ENCODE data around the gene SLC28A1.
"Not testable (repeated sequence)": the region's sequence is repeated elsewhere in the genome, so short reads cannot be mapped to it uniquely, and the experiment has no call there.

The SLC28A1 gene

GRCh38 chr15:84862214-84862975 is 22.1 kb upstream of the SLC28A1 start:
- no peak for DNase-seq

DNA sequence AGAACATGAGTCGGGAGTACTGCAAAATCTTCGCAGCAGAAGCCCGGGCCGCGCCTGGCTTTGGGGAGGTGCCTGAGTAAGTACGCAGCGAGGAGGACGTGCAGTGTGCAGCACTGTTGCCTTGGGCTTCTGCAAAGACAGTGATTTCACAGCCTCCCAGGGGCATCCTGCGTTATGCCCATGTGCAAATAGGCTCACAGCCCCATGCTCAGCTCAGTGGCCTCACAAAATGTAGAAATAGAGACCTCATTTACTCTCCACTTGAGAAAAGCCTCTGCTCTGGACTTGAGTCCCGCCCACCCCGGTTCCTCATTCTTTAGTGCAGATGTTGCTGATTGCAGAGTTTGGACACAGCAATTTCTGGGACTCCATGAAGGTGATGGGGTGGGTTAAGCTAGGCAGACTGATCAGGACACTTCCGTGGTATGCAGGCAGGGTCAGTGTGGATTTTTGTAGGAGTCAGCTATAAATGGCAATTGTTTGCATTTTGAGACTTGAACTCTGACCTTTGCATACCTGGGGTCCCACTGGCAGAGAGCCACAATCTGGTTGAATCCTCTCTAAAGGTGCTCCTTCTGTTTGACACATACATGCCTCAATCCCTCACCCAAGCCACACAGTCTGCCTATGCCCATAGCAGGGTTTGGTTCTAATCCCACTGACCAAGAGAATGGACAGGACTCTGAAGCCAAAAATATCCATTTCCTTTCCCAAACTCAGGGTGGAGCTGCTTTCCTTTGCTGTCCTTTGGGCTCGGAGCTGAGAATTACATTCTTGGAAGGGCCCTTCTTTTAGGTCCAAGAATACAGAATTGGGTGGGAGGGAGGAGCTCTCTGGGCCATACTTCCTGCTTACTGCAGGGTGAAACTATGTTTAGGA is 20.7 kb upstream of the SLC28A1 start:
- DNase-seq: no peak

DNA sequence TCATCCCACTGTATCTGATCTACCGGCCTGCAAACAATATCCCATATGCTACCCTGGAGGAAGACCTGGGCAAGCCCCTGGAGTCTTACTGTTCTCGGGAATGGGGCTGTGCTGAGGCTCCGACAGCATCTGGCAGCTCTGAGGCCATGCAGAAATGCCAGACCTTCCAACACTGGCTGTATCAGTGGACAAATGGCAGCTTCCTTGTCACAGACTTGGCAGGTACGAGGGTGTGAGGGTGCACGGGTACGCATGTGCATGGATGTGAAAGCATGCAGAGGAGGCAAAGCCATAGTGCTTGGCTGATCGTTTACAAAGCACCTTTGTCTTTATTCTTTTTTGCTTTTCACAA is 20.0 kb upstream of the SLC28A1 start:
- no peak for DNase-seq

DNA sequence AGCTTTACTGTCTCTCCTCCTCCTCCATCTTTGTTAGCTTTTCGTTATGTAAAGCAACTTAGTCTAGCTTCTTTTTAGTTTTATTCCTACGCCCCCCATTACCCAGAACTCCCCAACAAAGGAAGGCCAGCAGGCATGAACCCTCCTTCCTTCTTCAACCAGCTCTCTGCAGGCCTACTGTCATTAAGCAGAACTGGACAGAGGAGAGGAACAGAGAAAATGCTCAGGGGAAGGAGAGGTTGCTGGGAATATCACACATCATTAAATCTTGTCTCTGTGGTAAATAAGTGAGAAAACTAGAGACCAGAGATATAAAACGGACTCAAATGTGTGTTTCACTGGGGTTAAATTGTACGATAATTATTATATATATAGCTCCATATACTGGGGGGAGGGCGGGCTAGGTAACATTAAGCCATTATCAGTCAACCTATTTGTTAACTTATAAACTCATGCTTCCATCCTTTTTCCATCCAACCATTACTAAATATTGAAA is 19.3 kb upstream of the SLC28A1 start:
- DNase-seq: no peak

DNA sequence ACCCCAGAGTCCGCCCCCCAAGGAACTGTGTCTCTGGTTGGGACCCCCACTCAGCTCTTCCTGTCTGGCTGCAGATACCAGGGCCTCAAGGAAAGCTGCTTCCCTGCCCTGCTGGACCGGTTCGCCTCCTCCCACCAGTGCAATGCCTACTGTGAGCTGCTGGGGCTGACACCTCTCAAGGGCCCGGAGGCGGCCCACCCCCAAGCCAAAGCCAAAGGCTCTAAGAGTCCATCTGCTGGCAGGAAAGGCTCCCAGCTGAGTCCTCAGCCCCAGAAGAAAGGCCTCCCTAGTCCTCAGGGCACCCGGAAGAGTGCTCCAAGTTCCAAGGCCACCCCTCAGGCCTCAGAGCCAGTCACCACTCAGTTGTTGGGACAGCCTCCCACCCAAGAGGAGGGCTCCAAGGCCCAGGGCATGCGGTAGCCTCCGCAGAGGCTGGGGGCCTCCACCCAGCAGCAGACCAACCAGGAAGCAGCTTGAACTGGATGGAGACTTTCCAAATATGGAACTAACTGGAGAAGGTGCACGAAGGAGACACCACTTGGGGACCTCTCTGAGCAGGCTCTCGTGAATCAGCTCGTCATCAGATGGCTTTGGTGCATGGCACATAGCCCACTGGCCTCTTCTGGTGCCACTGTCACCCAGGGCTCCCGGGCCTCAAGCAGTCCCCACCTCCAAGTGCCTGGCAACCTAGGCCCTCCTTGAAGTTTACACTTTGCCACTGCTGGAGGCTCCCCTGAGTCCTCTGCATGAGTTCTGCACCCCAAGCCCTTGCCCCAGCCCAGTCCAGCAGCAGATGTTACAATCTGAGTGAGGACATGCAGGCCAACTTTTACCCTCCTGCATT is 16.2 kb upstream of the SLC28A1 start:
- no peak for DNase-seq

DNA sequence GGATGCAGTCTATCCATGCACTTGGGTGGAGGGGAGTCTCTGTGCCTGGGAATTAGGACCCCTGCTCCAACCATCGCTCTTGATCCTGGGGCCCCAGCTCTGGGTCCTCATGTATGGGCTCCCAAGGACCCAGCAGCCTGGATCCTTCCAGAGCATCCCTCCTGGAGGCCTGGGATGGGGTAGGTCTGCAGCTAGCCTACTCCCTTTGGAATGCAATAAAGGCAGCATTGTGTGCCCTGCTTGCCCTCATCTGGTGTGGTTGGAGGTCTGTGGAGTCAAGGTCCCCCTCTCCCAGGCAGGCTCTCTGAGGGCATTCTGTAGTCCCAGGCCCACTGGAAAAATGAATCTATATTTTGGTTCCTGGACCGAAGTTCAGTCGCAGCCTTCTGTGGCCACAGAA is 15.0 kb upstream of the SLC28A1 start:
- no peak for DNase-seq

DNA sequence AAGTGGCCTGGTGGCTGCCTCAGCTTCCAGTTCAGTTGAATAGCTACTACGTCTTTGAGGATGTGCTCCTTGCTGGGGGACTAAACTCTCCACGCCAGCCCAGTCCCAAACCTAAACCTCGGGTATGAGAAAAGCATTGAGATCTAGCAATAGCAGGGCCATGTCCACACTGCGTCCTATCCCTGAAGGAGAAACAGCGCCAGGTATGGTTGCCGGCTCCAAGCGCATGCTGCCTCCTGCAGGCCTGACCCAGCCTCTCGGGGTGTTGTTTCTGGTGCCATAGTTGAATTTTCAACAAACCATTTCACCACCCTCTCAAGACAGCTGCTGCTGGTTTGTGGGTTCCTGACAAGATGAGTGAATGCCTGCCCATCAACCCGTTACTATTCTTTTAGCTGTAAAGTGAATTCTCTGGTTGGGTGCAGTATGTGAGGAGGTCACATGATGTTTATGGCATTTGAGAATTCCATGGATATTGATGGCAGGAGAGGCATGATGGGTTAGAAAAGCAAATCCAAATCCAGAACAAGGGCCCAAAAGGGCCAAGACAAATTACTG is 13.0 kb upstream of the SLC28A1 start:
- no peak for DNase-seq

GRCh38 chr15:84872009-84872910 is 12.2 kb upstream of the SLC28A1 start:
- no peak for DNase-seq

- no peak for DNase-seq
Observed at GRCh38 chr15:84873997-84874396, 10.5 kb upstream of the SLC28A1 start.

- DNase-seq: no peak
Observed at GRCh38 chr15:84874981-84875699, 9.3 kb upstream of the SLC28A1 start.

GRCh38 chr15:84876269-84876668 is 8.2 kb upstream of the SLC28A1 start:
- no peak for DNase-seq

GRCh38 chr15:84877701-84878100 is 6.8 kb upstream of the SLC28A1 start:
- DNase-seq: not testable (repeated sequence)

- DNase-seq: no peak
Observed at GRCh38 chr15:84878504-84878903, 6.0 kb upstream of the SLC28A1 start.

GRCh38 chr15:84879088-84879780 is 5.2 kb upstream of the SLC28A1 start:
- no peak for DNase-seq

GRCh38 chr15:84880007-84880406 is 4.5 kb upstream of the SLC28A1 start:
- no peak for DNase-seq

- no peak for DNase-seq
Observed at GRCh38 chr15:84880822-84881519, 3.5 kb upstream of the SLC28A1 start.

DNA sequence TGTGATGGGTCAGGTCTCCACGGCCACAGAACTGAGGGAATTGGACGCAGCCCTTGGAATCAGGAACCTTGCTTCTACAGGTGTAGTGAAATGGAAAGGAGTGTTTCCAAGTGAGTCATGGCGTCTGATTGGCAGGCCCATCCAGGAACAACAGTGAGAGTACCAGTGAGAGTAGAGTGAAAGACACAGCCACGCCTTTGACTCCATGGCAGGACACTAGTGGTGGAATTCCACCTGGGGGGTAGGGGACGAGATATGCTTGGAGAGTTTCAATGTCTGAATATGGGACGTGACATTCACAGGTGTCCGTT is 3.0 kb upstream of the SLC28A1 start:
- DNase-seq: no peak

GRCh38 chr15:84883466-84883865 is 996 bp upstream of the SLC28A1 start:
- no peak for DNase-seq

GRCh38 chr15:84885801-84886200 is 1.3 kb downstream of the SLC28A1 start:
- DNase-seq: no peak
